Neural progenitor cell (in vitro differentiated cells): ENCODE measurements around the gene CLCF1.

Experiments
- EZH2 ChIP-seq: fragments of 200-600 bp; sonication (generic); IDR thresholded peaks from 2 replicates; pipeline ENCODE4 v1.6.1; 2017; ENCODE audit warnings: antibody characterized with exemption, mild to moderate bottlenecking, moderate library complexity
- TF ChIP-seq, protein P1 (sequence below): fragments of 200-600 bp; sonication (generic); IDR thresholded peaks from 2 replicates; pipeline ENCODE4 v1.5.1; 2017; ENCODE audit warnings: antibody characterized with exemption, mild to moderate bottlenecking

DNA sequence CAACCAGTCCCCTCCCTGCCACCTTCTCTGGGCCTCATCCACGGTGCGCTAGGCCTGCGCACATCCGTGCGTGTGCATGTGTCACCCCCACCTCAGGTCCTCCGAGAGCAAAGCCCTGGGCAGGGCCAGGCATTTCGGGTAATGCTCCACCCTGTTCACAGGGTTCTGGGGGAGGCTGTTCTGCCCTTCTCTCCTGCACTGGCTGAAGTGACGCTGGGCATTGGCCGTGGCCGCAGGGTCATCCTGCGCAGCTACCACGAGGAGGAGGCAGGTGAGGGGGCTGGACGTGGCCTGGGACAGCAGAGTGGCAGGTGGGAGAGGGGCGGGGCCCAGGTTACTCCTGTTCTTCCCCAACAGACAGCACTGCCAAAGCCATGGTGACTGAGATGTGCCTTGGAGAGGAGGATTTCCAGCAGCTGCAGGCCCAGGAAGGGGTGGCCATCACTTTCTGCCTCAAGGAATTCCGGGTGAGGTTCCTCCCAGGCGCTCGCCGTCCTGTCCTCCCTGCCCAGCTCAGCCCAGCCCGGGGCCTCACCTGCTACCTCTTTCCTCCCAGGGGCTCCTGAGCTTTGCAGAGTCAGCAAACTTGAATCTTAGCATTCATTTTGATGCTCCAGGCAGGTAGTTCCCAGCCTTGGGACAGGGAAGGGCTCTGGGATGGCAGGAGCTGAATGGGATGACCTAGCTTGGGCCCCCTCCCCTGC lies 22.3 kb upstream of the CLCF1 start:
- no peak for TF ChIP-seq EZH2
- TF ChIP-seq, protein P1, sequence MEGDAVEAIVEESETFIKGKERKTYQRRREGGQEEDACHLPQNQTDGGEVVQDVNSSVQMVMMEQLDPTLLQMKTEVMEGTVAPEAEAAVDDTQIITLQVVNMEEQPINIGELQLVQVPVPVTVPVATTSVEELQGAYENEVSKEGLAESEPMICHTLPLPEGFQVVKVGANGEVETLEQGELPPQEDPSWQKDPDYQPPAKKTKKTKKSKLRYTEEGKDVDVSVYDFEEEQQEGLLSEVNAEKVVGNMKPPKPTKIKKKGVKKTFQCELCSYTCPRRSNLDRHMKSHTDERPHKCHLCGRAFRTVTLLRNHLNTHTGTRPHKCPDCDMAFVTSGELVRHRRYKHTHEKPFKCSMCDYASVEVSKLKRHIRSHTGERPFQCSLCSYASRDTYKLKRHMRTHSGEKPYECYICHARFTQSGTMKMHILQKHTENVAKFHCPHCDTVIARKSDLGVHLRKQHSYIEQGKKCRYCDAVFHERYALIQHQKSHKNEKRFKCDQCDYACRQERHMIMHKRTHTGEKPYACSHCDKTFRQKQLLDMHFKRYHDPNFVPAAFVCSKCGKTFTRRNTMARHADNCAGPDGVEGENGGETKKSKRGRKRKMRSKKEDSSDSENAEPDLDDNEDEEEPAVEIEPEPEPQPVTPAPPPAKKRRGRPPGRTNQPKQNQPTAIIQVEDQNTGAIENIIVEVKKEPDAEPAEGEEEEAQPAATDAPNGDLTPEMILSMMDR = no peak
